Suprapubic skin (tissue), 4 donors: ENCODE data around the gene UCMA. TPM values are rescaled to one million over a fixed set of nuclear protein-coding genes. Genes with fewer than 3 reads are reported as not detected.

Experiments
- DNase-seq, 2 donors: peaks; one replicate each; pipeline ENCODE4 v3.0.0-alpha.2; 2019; ENCODE audit warnings: low spot score in 2 of 2
- H3K27ac ChIP-seq: fragments of 200-600 bp; sonication (generic); one replicate; pipeline ENCODE4 v1.5.1; 2019
- H3K27me3 ChIP-seq: fragments of 200-600 bp; sonication (generic); one replicate; pipeline ENCODE4 v1.5.1; 2019
- H3K36me3 ChIP-seq: fragments of 200-600 bp; sonication (generic); one replicate; pipeline ENCODE4 v1.5.1; 2019
- H3K4me1 ChIP-seq: fragments of 200-600 bp; sonication (generic); one replicate; pipeline ENCODE4 v1.5.1; 2019
- H3K4me3 ChIP-seq: fragments of 200-600 bp; sonication (generic); one replicate; pipeline ENCODE4 v1.5.1; 2019; ENCODE audit warnings: mild to moderate bottlenecking
- H3K9me3 ChIP-seq: fragments of 200-600 bp; sonication (generic); one replicate; pipeline ENCODE4 v1.5.1; 2019
- EP300 ChIP-seq: sonication (generic); formaldehyde crosslinking; IDR thresholded peaks from one replicate; pipeline ENCODE4 v1.6.1; 2017; ENCODE audit warnings: antibody characterized with exemption
- POLR2A ChIP-seq, 2 donors: fragments of 450-650 bp; IDR thresholded peaks; one replicate each; pipeline ENCODE4 v1.6.1; 2017; ENCODE audit warnings: antibody characterized with exemption in 2 of 2, mild to moderate bottlenecking in 2 of 2, moderate library complexity in 2 of 2
- POLR2AphosphoS5 ChIP-seq, 3 donors: sonication (generic); formaldehyde crosslinking; IDR thresholded peaks; one replicate each; pipeline ENCODE4 v1.6.1; 2017; ENCODE audit warnings: antibody characterized with exemption in 3 of 3
- WGBS: methylation state at CpG from one replicate; pipeline ENCODE4 v1.1.5; 2018; 5-methylcytosine and 5-hydroxymethylcytosine counted together
- total RNA-seq, 4 donors: library from RNA; depleted of rRNA; stranded (reverse); fragments of >200 nt; gene quantifications; one replicate each; pipeline ENCODE4 v1.1.0, GENCODE V29; 2016
- TF ChIP-seq, protein P1 (sequence below), 2 donors: fragments of 200-600 bp in 1 of 2; fragments of 450-650 bp in 1 of 2; sonication (generic) in 1 of 2; IDR thresholded peaks; one replicate each; pipeline ENCODE4 v1.5.1; 2016 to 2019; ENCODE audit warnings: antibody characterized with exemption in 2 of 2, mild to moderate bottlenecking in 1 of 2, moderate library complexity in 1 of 2

The UCMA gene
- total RNA-seq, 4 donors from 2014 or later, result not detected

DNA sequence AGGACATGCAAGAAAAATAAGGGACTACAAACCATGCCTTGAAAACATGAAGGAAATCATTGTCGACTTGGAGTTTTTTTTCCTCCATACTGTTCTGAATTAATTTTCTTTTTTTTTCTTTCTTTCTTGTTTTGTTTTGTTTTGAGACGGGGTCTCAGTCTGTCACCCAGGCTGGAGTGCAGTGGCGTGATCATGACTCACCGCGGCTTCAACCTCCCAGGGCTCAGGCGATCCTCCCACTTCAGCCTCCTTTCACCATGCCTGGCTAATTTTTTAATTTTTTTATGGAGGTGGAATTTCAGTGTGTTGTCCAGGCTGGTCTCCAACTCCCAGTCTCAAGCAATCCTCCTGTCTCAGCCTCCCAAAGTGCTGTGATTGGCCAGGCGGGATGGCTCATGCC is 11.6 kb downstream of the UCMA start:
- 91% methylated on average over 7 of the region's 7 CpGs for WGBS
- DNase-seq, result no peak

DNA sequence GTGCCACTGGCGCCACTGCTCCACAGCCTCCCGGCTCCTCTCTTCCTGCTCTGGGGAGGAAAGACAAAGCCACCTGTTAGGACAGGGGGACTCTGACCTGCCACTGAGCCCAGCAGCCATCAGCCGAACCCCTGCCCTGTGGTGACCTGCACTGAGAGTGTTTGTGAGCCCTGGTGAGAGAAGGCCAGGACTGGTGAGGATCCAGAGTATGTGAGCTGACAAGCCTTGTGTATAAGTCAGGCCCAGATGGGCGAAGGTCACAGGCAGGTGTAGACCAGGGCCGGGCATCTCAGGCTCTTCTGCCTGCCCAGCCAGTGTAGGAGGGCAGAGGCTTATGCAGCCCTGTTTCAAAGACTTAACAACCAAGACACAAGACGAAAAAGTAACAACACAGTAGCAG is 12.0 kb downstream of the UCMA start:
- DNase-seq, result no peak
- no peak overlapping the region for H3K27ac ChIP-seq
- no peaks in the 10 kb centered on the region for H3K9me3 ChIP-seq
- H3K4me3 ChIP-seq, result no peak overlapping the region
- no peaks in the 10 kb centered on the region for H3K27me3 ChIP-seq
- WGBS, result 88% methylated on average over 6 of the region's 6 CpGs
- H3K36me3 ChIP-seq, result no peaks in the 10 kb centered on the region
- TF ChIP-seq POLR2AphosphoS5 (IDR thresholded peaks at IDR 0.05) (no peak), EP300 (no peak), POLR2A (IDR thresholded peaks at IDR 0.05) (no peak)
- TF ChIP-seq, protein P1, sequence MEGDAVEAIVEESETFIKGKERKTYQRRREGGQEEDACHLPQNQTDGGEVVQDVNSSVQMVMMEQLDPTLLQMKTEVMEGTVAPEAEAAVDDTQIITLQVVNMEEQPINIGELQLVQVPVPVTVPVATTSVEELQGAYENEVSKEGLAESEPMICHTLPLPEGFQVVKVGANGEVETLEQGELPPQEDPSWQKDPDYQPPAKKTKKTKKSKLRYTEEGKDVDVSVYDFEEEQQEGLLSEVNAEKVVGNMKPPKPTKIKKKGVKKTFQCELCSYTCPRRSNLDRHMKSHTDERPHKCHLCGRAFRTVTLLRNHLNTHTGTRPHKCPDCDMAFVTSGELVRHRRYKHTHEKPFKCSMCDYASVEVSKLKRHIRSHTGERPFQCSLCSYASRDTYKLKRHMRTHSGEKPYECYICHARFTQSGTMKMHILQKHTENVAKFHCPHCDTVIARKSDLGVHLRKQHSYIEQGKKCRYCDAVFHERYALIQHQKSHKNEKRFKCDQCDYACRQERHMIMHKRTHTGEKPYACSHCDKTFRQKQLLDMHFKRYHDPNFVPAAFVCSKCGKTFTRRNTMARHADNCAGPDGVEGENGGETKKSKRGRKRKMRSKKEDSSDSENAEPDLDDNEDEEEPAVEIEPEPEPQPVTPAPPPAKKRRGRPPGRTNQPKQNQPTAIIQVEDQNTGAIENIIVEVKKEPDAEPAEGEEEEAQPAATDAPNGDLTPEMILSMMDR (IDR thresholded peaks at IDR 0.05), result no peak
- no peaks in the 10 kb centered on the region for H3K4me1 ChIP-seq

More for the DNA sequence above, 11.6 kb downstream of the UCMA start:
- TF ChIP-seq EP300 (no peak), POLR2A (IDR thresholded peaks at IDR 0.05) (no peak), POLR2AphosphoS5 (IDR thresholded peaks at IDR 0.05) (no peak)
- TF ChIP-seq, protein P1 (IDR thresholded peaks at IDR 0.05), result no peak
- Histone ChIP-seq H3K9me3 (no peaks in the 10 kb centered on the region), H3K4me3 (no peak overlapping the region), H3K27ac (no peak overlapping the region), H3K27me3 (no peaks in the 10 kb centered on the region), H3K36me3 (no peaks in the 10 kb centered on the region), H3K4me1 (no peaks in the 10 kb centered on the region)

GRCh38 chr10:13221572-13221971 is 12.6 kb downstream of the UCMA start:
- Histone ChIP-seq H3K4me3 (no peak overlapping the region), H3K27ac (no peak overlapping the region), H3K9me3 (no peaks in the 10 kb centered on the region), H3K4me1 (no peaks in the 10 kb centered on the region), H3K27me3 (no peaks in the 10 kb centered on the region), H3K36me3 (no peaks in the 10 kb centered on the region)
- TF ChIP-seq POLR2AphosphoS5 (IDR thresholded peaks at IDR 0.05) (no peak), EP300 (no peak), POLR2A (IDR thresholded peaks at IDR 0.05) (no peak)
- TF ChIP-seq, protein P1 (IDR thresholded peaks at IDR 0.05), result no peak
- DNase-seq, result no peak
- 85% methylated on average over 8 of the region's 8 CpGs for WGBS

GRCh38 chr10:13219685-13220670 is 14.2 kb downstream of the UCMA start:
- TF ChIP-seq, protein P1 (IDR thresholded peaks at IDR 0.05), result no peak
- TF ChIP-seq POLR2A (IDR thresholded peaks at IDR 0.05) (no peak), POLR2AphosphoS5 (IDR thresholded peaks at IDR 0.05) (no peak), EP300 (no peak)
- 57% methylated on average over 12 of the region's 12 CpGs for WGBS
- H3K27ac ChIP-seq, result no peak overlapping the region

DNA sequence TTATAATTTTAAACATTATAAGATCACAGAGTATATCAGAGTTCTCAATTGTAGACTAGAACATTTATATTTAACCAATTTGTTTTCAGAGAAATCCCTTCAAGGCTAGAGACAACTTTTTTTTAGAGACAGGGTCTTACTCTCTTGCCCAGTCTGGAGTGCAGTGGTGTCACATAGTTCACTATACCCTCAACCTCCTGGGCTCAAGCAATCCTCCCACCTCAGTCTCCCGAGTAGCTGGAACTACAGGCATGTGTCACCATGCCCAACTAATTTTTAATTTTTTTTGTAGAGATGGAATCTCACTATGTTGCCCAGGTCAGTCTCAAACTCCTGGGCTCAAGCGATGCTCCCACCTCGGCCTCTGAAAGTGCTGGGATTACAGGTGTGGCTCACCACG is 15.3 kb downstream of the UCMA start:
- H3K4me1 ChIP-seq, result no peaks in the 10 kb centered on the region
- WGBS, result 93% methylated on average over 4 of the region's 4 CpGs
- H3K4me3 ChIP-seq, result no peak overlapping the region
- no peaks in the 10 kb centered on the region for H3K9me3 ChIP-seq
- TF ChIP-seq EP300 (no peak), POLR2AphosphoS5 (IDR thresholded peaks at IDR 0.05) (no peak), POLR2A (IDR thresholded peaks at IDR 0.05) (no peak)
- H3K27me3 ChIP-seq, result no peaks in the 10 kb centered on the region
- DNase-seq, result no peak
- no peak overlapping the region for H3K27ac ChIP-seq
- no peaks in the 10 kb centered on the region for H3K36me3 ChIP-seq

More at GRCh38 chr10:13219685-13220670, 14.2 kb downstream of the UCMA start:
- H3K36me3 ChIP-seq, result no peaks in the 10 kb centered on the region
- H3K27me3 ChIP-seq, result no peaks in the 10 kb centered on the region
- H3K9me3 ChIP-seq, result no peaks in the 10 kb centered on the region
- no peak overlapping the region for H3K4me3 ChIP-seq
- no peaks in the 10 kb centered on the region for H3K4me1 ChIP-seq
- DNase-seq, result no peak
